Activated CD4-positive, alpha-beta T cell treated with anti-CD3 and anti-CD28 coated beads, Interleukin-2, amount 50 U/mL, for 16 hours (primary cell): ENCODE measurements around the gene SPRY4.
"Not testable (repeated sequence)": the region's sequence is repeated elsewhere in the genome, so short reads cannot be mapped to it uniquely, and the experiment has no call there.

Experiments
- DNase-seq: peaks from one replicate; pipeline ENCODE4 v3.0.0-alpha.2; 2020

SPRY4 gene

DNA sequence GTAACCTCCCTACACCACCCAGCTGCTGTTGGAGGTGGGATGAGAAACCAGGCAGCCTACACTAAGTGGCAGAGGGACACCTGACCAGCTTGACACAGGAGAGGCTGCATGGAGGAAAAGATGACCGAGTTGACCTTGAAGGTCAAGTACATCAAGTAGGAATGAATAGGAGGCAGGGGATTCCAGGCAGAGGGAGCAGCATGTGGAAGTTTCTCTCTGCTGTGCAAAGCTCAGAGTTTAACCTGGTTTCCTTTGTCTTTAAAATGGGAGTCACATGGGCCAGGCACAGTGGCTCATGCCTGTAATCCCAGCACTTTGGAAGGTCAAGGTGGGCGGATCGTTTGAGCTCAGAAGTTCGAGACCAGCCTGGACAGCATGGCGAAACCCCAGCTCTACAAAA lies 32.6 kb downstream of the SPRY4 start:
- DNase-seq = no peak

DNA sequence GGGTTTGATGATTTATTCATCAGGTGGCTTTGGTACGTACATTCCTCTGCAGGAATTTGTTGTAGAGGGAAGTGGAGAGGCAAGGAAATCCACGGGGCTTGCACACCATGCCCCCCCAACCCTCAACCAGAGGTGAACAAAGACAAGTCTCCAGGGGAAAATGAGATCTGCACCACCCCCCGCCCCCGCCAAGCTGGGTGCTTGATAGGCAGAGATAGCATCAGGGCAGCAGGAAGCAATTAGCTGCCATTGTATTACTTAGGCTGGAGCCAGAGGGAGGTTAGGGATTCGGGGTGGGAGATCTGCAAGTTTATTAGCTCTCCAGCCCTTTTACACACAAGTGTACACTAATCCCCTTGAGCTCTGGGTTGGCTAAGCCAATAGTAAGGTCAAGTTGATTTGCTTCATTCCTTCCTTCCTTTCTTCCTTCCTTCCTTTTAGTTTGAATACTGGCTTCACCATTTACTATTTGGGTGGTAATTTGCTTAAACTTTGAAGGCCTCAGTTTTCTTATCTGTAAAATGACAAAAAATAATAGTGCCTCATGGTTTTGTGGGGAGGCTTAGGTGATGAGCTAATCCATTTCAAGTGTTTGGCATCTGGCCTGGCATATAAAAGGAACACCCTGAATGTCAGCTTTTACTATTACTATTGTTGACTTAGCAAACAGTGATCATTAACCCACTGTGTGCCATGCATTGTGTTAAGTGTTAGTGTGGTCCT lies 34.1 kb downstream of the SPRY4 start:
- DNase-seq = no peak

DNA sequence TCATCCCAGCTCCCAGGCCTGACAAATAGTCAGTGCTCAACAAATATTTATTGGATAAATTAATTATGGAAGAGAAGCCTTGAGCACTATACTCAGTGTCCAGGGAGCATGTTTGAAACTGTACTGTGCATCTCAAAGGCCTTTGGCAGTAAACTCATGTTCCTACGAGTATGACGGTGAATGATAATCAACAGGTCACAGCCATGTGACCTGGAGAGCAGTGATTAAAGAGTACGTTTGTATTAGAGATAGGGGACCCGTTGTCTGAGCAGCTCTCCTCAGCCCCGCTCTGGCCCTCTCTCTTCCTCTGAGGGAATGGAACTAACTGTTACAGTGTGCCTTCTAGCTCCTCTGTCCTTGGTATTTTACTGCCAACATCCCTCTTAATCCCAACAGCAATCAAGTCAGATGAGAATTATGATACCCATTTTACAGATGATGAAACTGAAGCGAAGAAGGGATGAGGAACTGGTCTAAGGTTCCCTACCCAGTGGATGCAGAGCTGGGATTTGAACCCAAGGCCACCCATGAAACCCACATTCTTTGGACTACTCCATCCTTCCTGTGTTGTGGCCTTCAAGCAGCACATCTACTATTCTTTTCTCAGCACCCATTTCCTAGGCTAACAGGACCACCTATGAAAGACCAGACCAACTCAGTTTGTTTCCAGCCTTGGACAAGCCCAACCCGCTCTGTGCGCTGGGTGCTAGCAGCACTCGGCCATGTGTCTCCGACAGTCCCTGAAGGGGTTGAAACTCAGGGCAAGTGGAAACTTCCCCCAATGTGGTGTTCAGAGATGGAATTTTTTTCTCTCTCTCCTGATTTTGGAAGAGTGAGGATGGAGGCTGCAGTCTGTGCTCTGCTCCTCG lies 34.9 kb downstream of the SPRY4 start:
- DNase-seq = no peak

DNA sequence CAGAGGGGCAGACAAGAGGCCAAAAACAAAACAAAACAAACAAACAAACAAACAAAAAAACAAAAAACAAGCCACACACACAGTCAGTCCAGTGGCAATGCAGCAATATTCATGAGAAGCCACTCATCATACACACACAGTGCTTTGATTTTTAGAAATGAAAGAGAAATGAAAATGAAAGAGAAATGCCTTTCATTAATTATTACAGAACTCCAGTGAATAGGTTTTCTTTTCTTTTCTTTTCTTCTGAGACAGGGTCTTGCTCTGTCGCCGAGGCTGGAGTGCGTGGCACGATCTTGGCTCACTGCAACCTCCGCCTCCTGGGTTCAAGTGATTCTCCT lies 36.9 kb downstream of the SPRY4 start:
- no peak for DNase-seq

DNA sequence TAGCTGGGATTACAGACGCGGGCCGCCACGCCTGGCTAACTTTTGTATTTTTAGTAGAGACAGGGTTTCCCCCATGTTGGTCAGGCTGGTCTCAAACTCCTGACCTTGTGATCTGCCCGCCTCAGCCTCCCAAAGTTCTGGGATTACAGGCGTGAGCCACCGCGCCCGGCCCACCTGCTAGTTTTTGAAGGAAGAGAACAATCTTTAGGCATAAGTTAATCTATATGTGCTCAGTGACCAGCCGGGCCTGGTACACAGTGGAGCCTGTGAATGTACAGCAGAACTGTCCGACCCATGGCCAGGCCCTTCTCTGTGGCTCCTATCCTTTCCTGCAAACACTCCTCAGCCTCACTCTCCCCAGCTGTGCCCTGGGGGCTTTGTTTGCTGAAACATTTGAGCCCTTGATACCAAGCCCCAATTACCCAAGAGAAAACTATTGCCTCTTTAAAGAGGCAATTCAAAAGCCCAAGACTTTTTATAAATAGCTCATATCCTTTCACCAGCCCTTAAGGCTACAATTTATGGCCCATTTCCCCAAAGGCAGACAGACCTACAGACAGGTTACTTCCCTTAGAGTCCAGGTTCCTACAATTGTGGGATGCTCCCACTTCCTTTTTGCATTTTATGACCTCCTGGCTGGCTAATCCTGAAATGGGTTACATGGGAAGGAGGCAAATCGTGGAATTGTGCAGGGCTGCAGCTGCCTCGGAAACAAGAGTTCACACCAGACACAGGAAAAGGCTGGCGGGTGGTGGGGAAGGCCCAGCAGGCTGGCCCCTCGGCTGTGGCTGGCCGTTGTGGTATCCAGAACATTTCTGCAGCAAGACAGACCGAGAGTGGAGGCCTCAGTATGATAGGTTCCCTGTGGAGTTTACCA lies 37.5 kb downstream of the SPRY4 start:
- no peak for DNase-seq

DNA sequence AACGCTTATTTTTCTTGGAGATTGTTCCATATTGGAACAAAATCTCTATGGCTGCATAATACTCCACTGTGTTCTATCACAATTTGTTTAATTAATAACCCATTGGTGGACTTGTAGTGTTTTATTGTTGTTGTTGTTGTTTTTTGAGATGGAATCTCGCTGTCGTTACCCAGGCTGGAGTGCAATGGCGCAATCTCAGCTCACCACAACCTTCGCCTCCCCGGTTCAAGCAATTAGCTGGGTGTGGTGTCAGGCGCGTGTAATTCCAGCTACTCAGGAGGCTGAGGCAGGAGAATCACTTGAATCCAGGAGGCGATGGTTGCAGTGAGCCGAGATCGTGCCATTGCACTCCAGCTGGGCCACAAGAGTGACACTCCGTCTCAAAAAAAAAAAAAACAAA lies 38.7 kb downstream of the SPRY4 start:
- DNase-seq = no peak

DNA sequence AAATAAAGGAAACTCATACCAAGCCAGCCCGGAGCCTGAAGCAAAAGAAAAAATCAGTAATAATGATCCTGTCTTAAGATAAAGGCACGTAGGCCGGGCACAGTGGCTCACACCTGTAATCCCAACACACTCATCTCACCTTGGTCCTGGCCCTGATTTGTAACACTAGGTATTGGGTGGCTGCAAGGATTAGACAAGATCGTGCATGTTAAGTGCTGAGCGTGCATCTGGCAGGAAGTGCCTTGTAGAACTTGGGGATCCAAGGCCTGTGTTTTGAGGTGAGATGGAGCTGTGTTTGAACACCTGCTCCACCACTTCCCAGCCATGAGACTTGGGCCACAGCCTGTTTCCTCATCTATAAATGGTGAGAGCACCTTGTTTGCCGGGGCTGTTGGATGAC lies 41.5 kb downstream of the SPRY4 start:
- no peak for DNase-seq

DNA sequence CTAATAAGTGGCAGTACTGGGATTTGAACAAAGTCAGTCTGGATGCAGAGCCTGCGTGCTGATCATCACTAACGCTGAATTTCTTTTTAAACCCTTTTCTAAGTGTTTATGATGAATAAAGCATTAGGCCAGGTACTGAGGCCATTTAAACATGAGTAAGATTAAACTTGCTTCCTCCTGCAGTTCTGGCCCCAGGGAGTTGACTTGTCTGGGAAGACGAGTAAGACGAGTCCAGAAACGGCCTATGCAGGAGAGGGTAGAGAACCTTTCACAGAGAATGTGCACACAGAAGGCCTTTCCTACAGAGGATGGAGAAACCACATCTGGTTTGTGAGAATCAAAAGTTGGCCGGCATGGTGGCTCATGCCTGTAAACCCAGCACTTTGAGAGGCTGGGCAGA lies 42.9 kb downstream of the SPRY4 start:
- DNase-seq = no peak

DNA sequence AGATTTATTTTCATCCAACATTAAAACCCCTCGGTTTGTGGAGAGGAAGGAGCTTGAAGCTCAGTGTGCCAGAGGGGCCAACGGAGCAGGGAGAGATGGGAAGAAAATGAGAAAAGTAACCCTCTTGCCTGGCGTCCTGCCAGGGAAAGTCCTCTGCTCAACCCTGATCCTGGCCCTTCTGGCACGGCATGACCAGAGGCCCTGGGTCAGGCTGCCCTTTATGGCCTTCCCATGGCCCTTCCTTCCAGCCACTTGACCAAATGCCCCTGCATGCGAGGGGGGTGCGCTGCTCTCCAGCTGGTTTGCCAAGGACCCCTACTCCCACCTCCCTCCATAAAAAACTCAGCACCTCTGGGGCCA lies 43.8 kb downstream of the SPRY4 start:
- no peak for DNase-seq

DNA sequence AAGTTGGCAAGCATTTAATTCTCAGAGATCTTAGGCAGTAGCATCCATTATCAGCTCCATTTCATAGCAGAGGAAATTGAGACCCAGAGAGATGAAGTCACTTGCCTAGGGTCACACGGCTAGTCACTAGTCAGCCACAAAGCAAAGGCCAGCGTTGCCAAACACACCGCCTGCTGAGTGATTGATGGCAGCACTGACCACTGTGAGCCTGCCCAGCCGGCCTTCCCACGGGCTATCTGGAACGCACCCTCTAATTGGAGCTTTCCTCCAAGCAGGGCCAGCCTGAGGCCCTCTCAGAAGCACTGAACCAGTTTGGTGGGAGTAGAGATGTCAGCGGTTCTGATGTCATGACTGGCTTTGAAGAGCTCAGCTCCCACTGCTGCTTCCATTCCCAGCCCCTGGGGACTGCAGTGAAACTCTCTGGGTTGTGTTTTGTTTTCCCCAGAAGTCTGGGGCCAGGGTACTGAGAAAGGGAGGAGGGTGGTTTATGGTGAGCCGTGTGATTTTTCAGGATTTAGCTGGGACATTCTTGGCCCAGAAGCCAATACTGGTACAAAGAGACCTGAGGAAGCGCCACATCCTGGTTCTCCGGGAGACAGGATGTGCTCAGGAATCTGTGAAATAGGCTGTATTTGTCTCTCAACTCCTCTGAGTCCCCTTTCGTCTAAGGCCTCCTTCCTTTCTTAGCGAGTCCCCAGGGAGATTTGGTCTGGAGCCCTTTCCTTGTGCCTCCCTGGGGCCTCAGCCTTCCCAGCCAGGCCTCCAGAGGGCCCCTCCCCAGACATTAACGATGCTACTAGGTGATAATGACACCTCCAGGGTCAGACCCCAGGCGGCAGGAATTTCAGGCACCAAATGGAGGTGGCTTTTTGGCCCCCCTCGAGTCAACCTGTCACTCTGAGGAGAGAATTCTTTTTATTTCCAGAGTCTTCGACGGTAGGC lies 44.5 kb downstream of the SPRY4 start:
- no peak for DNase-seq

DNA sequence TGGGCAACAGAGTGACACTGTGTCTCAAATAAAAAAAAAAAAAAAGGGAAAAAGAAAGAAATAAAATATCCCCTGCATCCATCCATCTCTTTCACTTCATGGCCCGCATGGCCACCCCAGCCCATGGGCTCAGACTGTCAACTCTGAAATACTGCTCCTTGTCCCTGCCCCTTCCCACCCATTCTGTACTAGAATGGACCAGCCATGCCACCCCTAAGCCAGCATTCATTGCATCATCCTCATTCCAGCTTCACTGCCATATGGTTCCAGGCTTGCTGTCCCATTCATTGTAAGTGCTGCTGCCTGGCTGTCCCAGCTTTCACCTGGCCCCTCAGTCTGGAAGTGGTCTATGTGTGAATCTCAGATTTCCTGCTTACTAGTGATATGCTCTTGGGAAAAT lies 46.2 kb downstream of the SPRY4 start:
- DNase-seq = no peak

DNA sequence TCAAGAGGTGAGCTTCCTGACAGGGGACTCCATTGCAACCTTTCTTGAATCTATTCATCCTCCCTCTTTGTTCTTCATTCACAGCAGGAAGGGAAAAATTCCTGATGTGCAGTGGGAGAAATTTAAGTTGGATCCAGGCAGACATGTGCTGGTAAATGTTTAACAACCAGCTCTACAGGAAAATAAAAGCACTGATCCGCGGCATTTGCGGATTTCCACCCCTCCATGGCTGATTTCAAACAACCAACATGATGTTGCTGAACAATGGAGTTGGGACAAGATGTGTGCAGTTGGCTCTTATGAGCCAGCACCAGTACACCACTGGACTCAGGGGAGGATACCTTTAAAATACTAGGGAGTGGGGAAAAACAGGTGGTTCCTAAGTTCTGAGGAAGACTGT lies 47.0 kb downstream of the SPRY4 start:
- no peak for DNase-seq

DNA sequence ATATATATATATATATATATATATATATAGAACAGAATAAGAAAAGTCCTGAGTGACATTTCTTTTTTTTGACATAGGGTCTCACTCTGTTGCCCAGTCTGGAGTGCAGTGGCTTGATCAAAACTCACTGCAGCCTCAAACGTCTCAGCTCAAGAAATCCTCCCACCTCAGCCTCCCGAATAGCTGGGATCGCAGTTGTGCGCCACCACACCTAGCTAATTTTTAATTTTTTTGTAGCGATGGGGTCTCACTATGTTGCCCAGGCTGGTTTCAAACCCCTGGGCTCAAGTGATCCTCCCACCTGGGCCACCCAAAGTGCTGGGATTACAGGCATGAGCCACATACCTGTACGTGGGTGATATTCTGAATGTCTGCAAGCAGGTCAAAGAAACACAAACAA lies 48.3 kb downstream of the SPRY4 start:
- no peak for DNase-seq

DNA sequence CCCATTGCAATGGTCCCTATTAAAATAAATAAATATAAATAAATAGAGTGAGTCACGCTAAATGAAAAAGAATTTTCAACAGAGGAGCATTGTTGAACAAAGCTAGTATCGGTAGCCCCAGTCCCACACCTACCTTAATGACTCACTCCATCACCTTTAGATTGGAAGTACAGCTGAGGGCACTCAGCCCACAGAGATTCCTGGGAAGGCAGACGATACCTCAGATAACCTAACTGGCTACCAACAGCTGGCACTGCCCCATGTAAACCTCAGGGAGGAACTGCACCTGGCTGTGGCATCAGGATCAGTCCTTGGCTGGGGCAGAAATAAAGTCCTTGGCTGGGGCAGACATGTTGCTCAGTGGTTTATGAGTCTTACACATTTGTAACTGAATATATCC lies 49.3 kb downstream of the SPRY4 start:
- DNase-seq = no peak

DNA sequence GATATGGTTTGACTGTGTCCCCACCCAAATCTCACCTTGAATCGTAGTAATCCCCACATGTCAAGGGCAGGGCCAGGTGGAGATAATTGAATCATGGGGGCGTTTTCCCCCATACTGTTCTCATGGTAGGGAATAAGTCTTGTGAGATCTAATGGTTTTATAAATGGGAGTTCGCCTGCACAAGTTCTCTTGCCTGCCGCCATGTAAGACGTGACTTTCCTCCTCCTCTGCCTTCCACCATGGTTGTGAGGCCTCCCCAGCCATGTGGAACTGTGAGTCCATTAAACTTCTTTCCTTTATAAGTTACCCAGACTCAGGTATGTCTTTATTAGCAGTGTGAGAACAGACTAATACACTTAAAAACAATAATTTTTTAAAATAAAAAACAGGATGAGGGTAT lies 52.2 kb downstream of the SPRY4 start:
- not testable (repeated sequence) for DNase-seq

DNA sequence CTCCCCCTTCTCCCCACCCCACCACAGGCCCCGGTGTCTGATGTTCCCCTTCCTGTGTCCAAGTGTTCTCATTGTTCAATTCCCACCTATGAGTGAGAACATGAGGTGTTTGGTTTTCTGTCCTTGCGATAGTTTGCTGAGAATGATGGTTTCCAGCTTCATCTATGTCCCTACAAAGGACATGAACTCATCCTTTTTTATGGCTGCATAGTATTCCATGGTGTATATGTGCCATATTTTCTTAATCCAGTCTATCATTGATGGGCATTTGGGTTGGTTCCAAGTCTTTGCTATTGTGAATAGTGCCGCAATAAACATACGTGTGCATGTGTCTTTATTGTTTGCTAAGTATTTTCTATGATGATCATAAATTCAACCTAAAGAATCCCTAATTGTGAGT lies 60.7 kb downstream of the SPRY4 start:
- DNase-seq = not testable (repeated sequence)

DNA sequence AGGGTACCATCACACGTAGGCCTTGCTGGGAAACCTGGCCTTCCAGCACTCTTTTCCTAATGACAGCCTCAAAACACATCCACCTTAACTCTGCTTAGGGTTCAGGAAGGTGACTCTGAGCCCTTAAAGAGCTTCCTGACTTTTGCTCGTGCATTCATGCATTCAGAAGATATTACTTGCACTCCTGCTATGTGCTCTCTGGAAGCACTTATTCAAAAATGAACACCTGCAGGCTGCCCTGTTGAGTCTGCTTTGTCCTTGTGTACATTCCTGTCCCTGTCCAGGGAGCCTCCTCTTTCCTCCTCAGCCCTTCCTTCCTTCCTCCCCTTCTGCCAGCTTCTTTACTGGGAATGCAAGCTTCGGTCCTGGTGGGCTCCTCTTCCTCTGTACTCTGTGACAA lies 61.5 kb downstream of the SPRY4 start:
- no peak for DNase-seq

DNA sequence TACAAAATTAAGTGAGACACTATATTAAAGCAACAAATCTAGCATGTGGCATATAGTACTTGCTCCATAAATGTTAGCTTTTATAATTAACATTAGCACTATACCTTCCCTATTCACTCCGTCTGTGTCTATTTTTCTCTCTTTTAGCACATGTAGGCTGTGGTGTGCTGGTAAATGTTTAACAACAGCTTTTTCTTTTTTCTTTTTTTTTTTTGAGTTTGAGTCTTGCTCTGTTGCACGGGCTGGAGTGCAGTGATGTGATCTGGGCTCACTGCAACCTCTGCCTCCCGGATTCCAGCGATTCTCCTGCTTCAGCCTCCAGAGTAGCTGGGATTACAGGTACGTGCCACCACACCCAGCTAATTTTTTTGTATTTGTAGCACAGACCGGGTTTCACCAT lies 62.1 kb downstream of the SPRY4 start:
- DNase-seq = no peak
